ENCODE measurements around the gene CIB4.

The CIB4 gene

DNA sequence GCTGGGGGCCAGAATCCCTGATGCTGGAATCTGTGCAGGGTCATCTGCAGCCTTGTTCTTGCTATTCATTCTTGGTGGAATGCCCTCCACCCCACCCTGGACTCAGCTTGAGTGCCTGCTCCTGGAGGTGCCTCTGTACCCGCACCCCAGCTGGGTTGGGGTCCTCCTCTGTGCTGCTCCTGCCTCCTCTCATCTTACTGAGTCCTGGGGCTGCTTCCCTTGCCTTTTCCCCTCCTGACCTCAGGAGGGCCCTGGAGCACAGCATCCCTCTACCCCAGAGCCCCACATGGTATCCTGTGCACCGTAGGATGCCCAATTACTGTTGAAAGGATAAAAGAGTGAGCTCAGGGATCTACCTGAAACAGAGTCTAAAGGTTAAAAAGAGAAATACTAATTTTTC lies 81.6 kb downstream of the CIB4 start:
- no peak for DNase-seq
- Histone ChIP-seq H3K27ac (no peak overlapping the region), H3K27me3 (replicated peaks) (peaks cover 65% of the 10 kb centered on the region), H3K4me3 (ENCODE audit: low read depth, low read length) (no peak overlapping the region), H3K36me3 (replicated peaks) (no peaks in the 10 kb centered on the region)
- in situ Hi-C loops (cut with HindIII; ENCODE audit: low pct_ligation_motif_present, low sequenced_read_pairs) = no loop called here
- TF ChIP-seq CTCF (IDR thresholded peaks at IDR 0.05; ENCODE audit: low read depth, low read length, missing control alignments) = no peak

DNA sequence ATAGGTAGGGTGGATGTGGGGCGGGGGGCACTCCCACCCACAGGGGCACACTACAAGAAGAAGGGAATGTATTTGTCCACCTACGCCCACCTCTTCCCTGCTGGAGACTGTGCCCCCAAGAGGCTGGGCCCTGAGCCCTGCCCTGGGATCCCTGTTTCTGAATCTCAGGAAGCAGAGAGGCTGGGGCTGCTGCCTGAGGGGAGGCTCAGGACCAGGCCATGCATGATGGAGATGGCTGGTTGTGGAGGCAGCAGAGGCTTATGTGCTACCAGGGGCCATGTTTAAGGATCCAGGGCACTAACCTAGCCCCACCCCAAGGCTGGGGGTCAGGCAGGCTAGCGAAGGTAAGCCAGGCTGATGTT lies 82.1 kb downstream of the CIB4 start:
- in situ Hi-C loops (cut with HindIII; ENCODE audit: low pct_ligation_motif_present, low sequenced_read_pairs) = no loop called here
- TF ChIP-seq CTCF (IDR thresholded peaks at IDR 0.05; ENCODE audit: low read depth, low read length, missing control alignments) = no peak
- H3K4me3 ChIP-seq (ENCODE audit: low read depth, low read length) = no peak overlapping the region

GRCh38 chr2:26558271-26559043 lies 82.7 kb downstream of the CIB4 start:
- in situ Hi-C loops (cut with HindIII; ENCODE audit: low pct_ligation_motif_present, low sequenced_read_pairs) = no loop called here
- H3K27me3 ChIP-seq (replicated peaks) = peaks cover 55% of the 10 kb centered on the region
- no peak overlapping the region for H3K27ac ChIP-seq
- no peaks in the 10 kb centered on the region for H3K36me3 ChIP-seq (replicated peaks)
- DNase-seq = no peak
- H3K4me3 ChIP-seq (ENCODE audit: low read depth, low read length) = no peak overlapping the region
- no peak for TF ChIP-seq CTCF (IDR thresholded peaks at IDR 0.05; ENCODE audit: low read depth, low read length, missing control alignments)

More for the DNA sequence above, 82.1 kb downstream of the CIB4 start:
- no peak for DNase-seq
- Histone ChIP-seq H3K27me3 (replicated peaks) (peaks cover 61% of the 10 kb centered on the region), H3K36me3 (replicated peaks) (no peaks in the 10 kb centered on the region), H3K27ac (no peak overlapping the region)

DNA sequence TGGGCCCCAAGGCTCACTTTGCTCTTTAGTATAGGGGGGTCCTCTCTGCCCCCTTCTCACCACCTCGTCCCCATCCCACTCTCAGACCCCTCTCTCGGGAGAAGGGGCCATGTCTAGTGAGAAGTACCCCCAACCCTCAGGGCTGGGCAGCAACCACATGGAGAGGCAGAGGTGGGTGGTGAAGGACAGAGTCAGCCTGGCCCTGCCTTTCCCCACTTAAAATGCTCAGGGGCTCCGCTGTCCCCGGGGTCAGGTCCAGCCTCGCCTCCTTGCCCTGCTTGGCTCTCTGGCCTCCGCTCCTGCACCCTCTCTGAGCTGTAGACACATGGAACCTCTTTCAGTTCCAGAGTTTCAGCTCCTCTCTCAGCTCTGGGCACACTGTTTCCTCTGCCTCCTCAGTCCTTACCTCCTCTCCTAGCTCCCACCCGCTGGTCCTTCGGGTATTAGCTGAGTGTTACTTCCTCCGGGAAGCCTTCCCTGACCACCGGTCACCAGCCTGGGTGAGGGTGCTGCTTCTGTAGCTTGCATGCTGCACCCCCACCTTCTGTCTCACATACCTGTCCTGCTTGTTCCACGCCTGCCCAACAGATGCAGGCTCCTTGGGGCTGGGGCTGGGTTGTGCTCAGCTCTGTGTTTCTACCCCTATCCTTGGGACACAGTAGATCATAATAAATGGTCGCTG lies 83.8 kb downstream of the CIB4 start:
- no peak overlapping the region for H3K4me3 ChIP-seq (ENCODE audit: low read depth, low read length)
- in situ Hi-C loops (cut with HindIII; ENCODE audit: low pct_ligation_motif_present, low sequenced_read_pairs) = no loop called here
- no peak for TF ChIP-seq CTCF (IDR thresholded peaks at IDR 0.05; ENCODE audit: low read depth, low read length, missing control alignments)
- DNase-seq = no peak
- peaks cover 47% of the 10 kb centered on the region for H3K27me3 ChIP-seq (replicated peaks)
- H3K27ac ChIP-seq = no peak overlapping the region
- no peaks in the 10 kb centered on the region for H3K36me3 ChIP-seq (replicated peaks)

DNA sequence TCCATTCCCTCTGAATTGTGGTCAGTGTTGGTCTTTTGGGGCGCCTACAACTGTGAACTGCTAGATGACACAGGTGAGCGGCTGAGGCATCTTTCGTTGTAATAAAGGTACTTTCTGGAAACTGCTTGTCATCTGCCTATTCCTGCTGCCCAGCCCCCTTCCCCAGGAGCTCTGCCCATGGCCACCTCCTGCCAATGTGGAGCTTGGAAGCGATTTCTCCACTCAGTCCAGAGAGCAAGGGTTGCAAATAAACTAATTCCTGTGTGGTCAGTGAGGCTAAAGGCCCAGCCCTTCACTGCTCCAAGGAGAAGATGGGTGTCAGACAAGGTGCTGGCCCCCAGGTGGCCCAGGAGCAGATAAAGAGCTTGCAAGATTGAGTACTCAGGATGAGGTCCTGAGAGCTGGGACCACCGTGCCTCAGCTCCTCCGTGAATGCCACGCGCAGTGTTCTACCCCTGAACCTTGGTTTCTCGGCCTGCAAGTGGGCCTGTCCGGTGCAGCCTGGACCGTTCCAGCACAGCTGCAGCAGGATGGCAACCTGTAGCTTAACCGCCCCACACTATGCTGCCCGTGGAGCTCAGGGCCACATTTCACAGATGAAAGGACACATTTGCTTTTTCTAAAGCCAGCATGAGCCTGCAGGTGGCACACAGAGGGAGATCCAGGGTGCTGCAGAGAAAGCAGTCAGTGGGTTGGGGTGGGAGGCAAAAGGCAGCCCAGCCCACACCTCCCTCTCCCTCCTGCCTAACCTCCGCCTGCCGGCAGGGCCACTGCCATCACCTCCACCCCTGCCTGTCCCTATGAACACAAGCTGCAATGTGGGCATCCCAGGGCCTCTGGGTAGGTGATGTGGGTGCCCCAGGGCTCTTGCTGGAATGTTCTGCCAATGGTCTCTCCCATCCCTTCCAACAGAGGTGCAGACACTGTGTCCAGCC lies 84.6 kb downstream of the CIB4 start:
- Histone ChIP-seq H3K4me3 (ENCODE audit: low read depth, low read length) (no peak overlapping the region), H3K27ac (no peak overlapping the region), H3K36me3 (replicated peaks) (no peaks in the 10 kb centered on the region), H3K27me3 (replicated peaks) (peaks cover 40% of the 10 kb centered on the region)
- in situ Hi-C loops (cut with HindIII; ENCODE audit: low pct_ligation_motif_present, low sequenced_read_pairs) = no loop called here
- no peak for TF ChIP-seq CTCF (IDR thresholded peaks at IDR 0.05; ENCODE audit: low read depth, low read length, missing control alignments)
- DNase-seq = no peak
